HG02642 (cell line): ENCODE measurements around the gene IL23R.
"Not testable (repeated sequence)": the region's sequence is repeated elsewhere in the genome, so short reads cannot be mapped to it uniquely, and the experiment has no call there.

ENCODE experiments used
- ATAC-seq: cut with Tn5 transposase; IDR thresholded peaks from one replicate; pipeline ENCODE4 v1.9.1; 2021; ENCODE audit warnings: mild to moderate bottlenecking; ENCODE audit not compliant: unreplicated experiment, poor library complexity

Gene IL23R

GRCh38 chr1:67166196-67166595, at the start of gene IL23R:
TSS of gene IL23R (plus strand) at chr1:67166454. CDS start at chr1:67168121, 1,667 bp downstream.
- ATAC-seq: peak; percentile 88

- no peak for ATAC-seq
Observed at GRCh38 chr1:67118191-67118590, 48.1 kb upstream of the IL23R start.

GRCh38 chr1:67118646-67119045, 47.6 kb upstream of the IL23R start:
- no peak for ATAC-seq

GRCh38 chr1:67120855-67121619, 45.2 kb upstream of the IL23R start:
- ATAC-seq: no peak

GRCh38 chr1:67124455-67124854, 41.8 kb upstream of the IL23R start:
- no peak for ATAC-seq

- ATAC-seq: no peak
Observed at GRCh38 chr1:67126111-67126746, 40.0 kb upstream of the IL23R start.

GRCh38 chr1:67126974-67127373, 39.3 kb upstream of the IL23R start:
- ATAC-seq: no peak

- no peak for ATAC-seq
Observed at GRCh38 chr1:67130673-67131072, 35.6 kb upstream of the IL23R start.

- no peak for ATAC-seq
Observed at GRCh38 chr1:67133177-67133576, 33.1 kb upstream of the IL23R start.

GRCh38 chr1:67134695-67135094, 31.6 kb upstream of the IL23R start, which contains the start of gene C1orf141:
TSS of gene C1orf141 (minus strand) at chr1:67134970. CDS start at chr1:67127240, 7,730 bp downstream.
- no peak for ATAC-seq

GRCh38 chr1:67135354-67135753, 30.9 kb upstream of the IL23R start:
- ATAC-seq: no peak

GRCh38 chr1:67137307-67137753, 28.9 kb upstream of the IL23R start:
- ATAC-seq: no peak

- no peak for ATAC-seq
Observed at GRCh38 chr1:67138813-67139499, 27.3 kb upstream of the IL23R start.

GRCh38 chr1:67140460-67140859, 25.8 kb upstream of the IL23R start:
- ATAC-seq: no peak

- not testable (repeated sequence) for ATAC-seq
Observed at GRCh38 chr1:67141832-67142231, 24.4 kb upstream of the IL23R start.

- no peak for ATAC-seq
Observed at GRCh38 chr1:67142931-67143330, 23.3 kb upstream of the IL23R start.

GRCh38 chr1:67143966-67144365, 22.3 kb upstream of the IL23R start:
- no peak for ATAC-seq

GRCh38 chr1:67144696-67145095, 21.6 kb upstream of the IL23R start:
- ATAC-seq: peak; percentile 34

GRCh38 chr1:67146101-67146500, 20.2 kb upstream of the IL23R start:
- no peak for ATAC-seq

GRCh38 chr1:67146539-67146938, 19.7 kb upstream of the IL23R start:
- no peak for ATAC-seq

GRCh38 chr1:67147973-67148372, 18.3 kb upstream of the IL23R start:
- not testable (repeated sequence) for ATAC-seq
